Colon (tissue), 2 donors: Measurements from ENCODE around the gene TIPARP.
"Not testable (repeated sequence)": the region's sequence is repeated elsewhere in the genome, so short reads cannot be mapped to it uniquely, and the experiment has no call there.

Experiments
- FAIRE-seq: peaks from 2 replicates; lab custom pipeline; 2012; peaks lifted over from hg19 to GRCh38; lab: Jason Lieb, UNC
- donor health status: control.
- donor health status: control.

The TIPARP gene

DNA sequence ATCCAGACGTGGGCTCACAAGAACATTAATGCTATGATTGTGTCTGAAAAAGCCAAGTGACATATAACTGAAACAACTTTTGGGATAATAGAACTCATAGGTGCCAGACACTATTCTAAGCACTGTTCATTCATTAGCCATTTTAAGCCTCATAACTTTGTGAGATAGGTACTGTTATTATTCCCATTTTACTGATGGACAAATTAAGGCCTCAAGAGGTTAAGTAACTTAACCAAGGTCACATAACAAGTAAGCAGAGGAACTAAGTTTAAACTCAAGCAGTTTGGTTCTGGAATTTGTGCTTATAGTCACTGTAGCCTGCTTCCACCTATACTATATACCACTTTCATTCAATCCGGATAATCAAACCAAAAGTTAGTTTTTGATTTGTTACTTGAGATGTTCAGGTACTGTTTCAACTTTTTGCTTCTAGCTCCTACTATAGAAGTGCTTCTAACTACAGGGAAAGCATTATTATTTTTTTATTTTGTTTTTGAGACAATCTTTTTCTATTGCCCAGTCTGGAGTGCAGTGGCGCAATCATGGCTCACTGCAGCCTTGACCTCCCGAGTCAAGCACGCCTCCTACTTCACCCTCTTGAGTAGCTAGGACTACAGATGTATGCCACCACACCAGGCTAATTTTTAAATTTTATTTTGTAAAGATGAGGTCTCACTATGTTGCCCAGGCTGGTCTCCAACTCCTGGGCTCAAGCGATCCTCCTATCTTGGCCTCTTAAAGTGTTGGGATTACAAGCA, 41.9 kb downstream of the TIPARP start:
- FAIRE-seq, result no peak

DNA sequence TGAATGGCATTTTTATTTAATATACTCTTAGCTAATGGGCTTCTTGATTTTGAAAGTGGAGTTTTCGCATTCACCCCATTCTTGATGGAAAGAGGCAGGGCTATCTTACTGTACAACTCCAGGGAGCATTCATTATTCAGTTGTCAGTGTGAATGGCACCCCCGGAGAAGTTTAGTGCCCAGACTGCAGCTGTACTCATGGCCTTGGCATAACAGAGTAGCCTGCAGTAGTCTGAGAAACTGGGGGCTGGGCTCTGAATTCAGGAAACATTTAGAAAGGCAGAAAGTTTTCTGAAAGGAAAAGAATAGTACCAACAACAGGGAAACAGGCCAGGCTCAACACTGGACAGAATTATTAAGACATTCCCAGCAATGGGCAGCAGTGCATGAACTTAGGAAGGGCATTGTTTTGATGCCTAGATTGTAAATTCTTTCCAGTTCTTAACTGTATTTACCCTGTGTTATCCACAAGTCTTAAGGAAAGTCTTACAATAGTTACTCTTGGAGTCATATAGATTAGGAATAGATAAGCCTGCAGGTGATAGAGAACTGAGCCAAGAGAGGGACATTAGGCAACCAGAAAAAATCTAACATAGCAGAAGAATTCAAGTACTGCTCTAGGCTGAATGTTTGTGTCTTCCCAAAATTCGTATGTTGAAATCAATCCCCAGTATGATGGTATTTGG, 44.4 kb downstream of the TIPARP start:
- FAIRE-seq, result no peak

GRCh38 chr3:156720826-156721225, 46.4 kb downstream of the TIPARP start:
- no peak for FAIRE-seq

- no peak for FAIRE-seq
Measured at GRCh38 chr3:156721687-156722618, 47.6 kb downstream of the TIPARP start.

DNA sequence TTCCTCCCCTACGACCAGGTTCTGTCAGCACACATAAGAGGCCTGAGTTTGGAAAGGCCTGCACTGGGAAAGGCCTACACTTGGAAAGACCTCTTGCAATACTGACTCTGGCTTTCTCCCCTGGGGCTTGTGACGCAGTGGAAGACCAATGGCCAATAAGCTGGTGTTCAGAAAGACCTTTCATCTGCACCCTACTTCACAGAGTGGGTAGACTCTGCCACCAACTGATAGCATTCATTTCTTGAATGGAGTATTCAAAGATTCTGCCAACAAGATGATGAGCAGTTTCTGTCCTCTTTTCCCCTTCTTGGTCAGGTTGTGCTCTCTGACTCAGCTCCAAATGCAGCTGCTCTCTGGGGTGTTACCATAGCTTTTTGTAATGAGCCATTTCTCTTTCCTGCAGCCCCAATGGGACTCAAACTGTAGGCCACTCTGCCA, 48.8 kb downstream of the TIPARP start:
- no peak for FAIRE-seq

DNA sequence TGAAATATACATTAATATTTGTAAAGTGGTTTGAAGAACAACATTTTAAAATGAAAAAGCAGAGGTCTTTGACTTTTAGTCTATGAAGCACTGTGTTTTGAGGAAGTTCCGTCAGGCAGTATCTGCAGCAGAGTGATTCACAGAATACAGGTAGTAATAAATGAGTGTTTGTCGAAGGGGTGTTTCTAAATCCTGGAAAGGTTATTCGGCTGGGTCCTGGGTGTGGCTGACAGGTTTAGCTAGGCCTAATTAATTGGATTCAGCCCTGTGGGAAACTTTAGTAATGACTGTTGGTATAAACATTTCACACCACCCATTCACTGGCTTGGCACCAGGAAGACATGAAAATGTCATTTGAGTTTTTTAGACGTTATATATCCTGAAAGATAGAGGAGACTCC, 51.3 kb downstream of the TIPARP start:
- FAIRE-seq, result no peak

DNA sequence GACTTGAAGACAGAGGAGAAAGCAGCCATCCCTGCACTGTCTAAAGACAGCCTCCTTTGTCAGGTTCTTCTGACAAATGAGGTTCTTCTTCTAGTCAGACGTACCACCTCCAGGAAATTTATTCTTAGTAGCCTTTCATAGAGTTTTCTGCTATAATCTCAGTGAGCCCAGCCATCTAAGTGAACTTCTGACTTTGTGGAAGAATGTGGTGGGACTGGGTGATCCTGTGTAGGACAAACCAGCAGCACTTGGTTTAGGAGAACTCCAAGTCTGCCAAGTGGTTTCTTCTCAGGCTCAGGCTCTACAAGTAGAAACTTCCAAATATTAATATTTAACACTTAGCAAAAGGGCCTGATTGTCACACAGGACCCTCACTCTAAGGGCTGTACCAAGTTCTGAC, 52.1 kb downstream of the TIPARP start:
- FAIRE-seq, result no peak

- no peak for FAIRE-seq
Measured at GRCh38 chr3:156727519-156728205, 53.3 kb downstream of the TIPARP start.

GRCh38 chr3:156728267-156728985, 54.0 kb downstream of the TIPARP start:
- no peak for FAIRE-seq

- FAIRE-seq, result no peak
Measured at GRCh38 chr3:156729460-156730179, 55.2 kb downstream of the TIPARP start.

DNA sequence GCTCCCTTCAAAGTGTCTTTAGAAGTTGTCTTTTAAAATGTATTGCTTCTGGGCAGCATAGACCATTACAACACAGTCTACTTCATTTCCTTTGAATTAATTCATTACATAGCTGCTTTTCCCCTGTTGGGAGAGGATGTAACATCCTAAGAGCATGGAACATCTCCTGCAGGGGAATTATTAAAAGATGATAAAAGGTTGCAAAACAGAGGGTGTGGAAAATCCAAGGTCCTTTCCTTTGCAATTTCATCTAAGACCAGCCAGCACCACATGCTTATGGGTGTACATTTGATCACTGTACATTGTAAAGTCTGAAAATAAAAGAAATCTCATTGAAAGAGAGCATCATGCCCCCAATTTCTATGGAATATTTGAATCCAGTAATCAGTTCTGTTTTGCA, 57.4 kb downstream of the TIPARP start:
- FAIRE-seq, result no peak

DNA sequence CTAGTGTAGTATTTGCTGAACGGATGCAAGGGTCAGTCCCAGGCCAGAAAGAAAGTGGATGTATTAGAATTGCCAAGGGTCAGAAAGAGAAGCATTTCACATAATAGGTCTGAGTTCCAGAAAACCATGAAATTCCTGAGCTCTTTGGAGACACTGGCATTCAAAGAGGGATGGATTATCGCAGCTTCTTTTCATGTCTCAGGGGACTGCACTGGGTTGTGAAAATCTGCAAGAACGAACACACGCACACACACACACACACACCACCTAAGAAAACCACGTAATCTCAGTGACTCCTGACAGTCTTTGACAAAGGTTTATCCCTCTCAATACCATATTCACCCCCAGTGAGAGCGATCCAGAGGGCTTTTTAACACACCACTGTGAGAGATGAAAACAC, 57.9 kb downstream of the TIPARP start:
- FAIRE-seq, result no peak

DNA sequence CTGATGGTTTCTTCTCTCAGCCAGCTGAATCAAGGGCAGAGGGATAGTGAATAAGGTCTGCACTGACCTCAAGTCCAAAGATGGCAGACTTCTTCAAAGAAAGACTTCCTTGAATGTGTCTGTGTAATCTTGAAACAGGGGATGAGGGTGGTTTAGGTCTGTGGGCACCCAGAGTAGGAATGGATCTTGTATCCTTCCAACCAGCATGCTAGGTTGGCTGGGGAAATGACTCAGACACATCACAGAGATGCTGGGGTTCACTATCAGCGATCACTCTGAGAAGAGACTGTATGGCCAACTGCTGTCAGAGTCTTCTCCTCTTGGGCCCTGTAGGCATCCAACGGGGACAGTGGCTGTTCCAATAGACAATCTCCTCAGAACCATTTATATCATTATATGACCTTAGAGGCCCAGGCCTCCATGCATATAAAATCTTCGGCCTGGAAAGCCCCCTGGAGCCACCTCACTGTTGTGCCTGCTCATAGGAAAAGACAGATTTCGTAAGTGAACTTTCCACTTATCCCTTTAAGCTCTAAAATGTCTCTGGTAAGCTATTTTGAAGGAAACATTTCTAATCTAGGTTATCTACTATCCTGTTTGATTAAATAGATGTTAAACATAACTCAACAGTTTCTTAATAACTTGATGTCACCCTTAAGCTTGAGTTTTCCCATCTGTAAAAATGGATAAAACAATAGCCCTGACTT, 58.5 kb downstream of the TIPARP start:
- no peak for FAIRE-seq

DNA sequence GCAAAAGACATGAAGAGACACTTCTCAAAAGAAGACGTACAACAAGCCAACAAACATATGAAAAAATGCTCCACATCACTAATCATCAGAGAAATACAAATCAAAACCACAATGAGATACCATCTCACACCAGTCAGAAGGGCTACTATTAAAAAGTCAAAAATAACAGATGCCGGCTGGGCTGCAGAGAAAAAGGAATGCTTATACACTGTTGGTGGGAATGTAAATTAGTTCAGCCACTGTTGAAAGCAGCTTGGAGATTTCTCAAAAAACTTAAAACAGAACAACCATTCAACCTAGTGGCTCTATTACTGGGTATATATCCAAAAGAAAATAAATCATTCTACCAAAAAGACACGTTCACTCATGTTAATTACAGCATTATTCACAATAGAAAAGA, 60.3 kb downstream of the TIPARP start:
- FAIRE-seq, result not testable (repeated sequence)

- no peak for FAIRE-seq
Measured at GRCh38 chr3:156735471-156735870, 61.1 kb downstream of the TIPARP start.

GRCh38 chr3:156737049-156737448, 62.7 kb downstream of the TIPARP start:
- FAIRE-seq, result not testable (repeated sequence)

GRCh38 chr3:156738251-156738650, 63.9 kb downstream of the TIPARP start:
- FAIRE-seq, result no peak

DNA sequence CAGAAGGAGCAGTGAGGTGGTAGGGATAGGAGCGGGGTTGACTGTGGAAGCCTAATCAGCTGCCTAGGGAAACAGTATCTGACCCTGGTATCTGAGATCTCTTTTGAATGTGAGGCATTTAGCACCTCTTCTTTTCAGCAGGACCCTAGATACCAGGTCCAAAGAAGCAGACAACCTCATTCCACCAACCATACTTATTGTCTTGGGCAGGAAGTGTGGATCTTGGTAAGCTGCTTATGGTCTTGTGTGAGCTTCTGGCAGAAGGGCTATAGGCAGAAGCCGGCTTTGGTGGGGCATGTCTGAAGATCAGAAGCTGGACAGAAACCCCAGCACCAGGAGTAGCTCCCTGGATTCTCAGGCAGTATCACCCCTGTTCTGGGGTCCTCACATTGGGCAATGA, 65.6 kb downstream of the TIPARP start:
- FAIRE-seq, result no peak

GRCh38 chr3:156740581-156740980, 66.2 kb downstream of the TIPARP start:
- FAIRE-seq, result not testable (repeated sequence)

DNA sequence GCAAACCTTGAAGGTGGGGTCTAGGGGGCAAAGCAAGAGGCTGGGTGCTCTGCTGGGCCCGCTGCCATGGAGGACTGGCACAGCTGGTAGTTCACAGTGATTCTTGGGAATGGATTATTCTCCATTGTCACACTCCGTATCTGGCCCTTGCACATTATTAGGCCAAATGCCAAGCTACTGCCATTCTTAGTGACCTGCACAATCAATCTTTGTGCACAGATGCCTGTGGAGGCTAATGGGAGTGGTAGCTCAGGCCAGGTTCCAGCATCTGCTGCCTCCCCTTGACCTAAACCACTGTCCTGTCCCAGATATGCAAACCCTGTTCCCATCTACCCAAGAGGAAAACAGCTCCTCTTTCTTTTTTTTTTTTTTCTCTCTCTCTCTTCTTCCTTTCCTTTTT, 67.5 kb downstream of the TIPARP start:
- no peak for FAIRE-seq
